ENCODE data around the gene GPR37L1.
"Not testable (repeated sequence)": the region's sequence is repeated elsewhere in the genome, so short reads cannot be mapped to it uniquely, and the experiment has no call there.

The GPR37L1 gene

DNA sequence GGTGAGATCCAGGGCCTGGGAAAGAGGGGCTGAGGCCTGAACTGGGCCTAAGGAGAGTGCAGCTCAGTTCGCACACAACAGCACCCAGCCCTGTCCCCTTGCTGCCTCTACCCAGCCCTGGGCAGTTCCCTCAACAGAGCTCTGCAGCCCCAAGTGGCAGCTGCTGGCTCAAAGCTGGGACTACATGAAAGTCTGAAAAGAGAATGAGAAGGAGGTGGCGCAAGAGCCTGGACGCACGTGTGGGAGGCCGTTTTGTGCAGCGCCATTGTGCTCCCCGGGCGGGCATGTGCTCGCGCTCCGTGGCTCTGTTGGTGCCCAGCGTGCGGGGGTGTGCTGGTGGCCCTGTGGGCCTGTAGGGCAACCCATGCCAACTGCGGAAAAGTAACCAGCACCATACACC is 10.3 kb downstream of the GPR37L1 start:
- no peak for DNase-seq (ENCODE audit: low read depth in 2 of 2, low spot score in 1 of 2)

DNA sequence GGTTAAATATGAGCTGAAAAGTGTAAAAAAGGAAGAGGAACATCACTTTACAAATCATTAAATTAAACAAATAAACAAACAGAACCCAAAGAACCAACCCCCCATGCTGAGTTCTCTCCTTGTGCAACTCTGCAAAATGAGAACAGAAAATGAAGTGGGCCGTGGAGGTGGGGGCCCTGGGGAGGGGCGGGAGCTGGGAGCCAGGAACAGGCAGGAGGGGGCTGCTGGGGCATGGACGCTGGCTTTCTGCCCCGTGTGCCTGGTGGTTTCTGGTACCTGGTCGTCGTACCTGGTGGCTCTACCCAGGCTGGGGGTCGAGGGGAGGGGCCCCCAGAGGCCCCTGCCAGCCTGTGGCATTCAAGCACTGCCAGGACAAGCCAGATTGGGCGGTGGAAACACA is 10.8 kb downstream of the GPR37L1 start:
- no peak for DNase-seq (ENCODE audit: low read depth in 2 of 2, low spot score in 1 of 2)

DNA sequence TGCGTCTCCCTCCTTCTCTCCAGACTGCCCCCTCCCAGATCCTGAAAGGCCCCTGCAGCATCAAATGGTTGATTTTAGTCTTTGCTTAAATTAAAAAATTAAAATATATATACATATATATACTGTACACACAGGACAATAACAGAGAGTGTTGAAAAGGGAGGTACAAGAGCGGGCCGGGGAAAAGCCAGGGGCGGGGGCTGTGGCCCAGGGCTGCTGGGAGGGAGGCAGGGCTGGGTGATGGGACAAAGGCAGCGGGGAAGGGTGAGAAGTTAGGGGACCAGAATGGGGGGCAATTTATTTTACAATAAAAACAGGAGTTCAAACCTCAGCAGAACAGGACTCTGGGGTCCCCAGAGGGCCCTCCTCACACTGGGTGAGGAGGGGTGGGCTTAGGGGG is 11.3 kb downstream of the GPR37L1 start:
- DNase-seq (ENCODE audit: low read depth in 2 of 2, low spot score in 1 of 2) = no peak

GRCh38 chr1:202134645-202135172 is 12.0 kb downstream of the GPR37L1 start:
- DNase-seq (ENCODE audit: low read depth in 2 of 2, low spot score in 1 of 2) = no peak

DNA sequence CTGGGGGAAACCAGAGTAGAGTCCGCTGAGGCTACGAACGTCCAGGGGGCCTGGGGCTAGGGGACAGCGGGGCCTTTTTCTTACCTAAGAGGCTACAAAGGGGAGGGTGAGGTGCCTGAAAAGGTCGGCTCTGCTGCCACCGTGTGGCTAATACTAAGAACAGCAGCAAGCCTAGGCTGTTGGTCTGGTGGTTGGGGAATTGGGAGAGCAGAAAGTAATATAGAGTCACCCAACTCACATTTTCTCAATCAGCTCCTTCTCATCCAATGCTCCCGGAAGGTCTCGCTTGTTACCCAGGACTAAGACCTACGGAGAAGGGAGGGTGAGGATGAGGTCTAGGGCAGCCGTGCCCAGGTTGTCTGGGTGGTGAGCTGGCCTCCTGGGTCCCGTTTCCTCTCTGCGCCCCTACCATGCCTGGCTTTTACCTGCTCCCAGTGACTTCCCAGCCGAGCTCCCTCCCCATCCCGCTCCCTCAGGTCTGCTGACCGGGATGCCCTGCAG is 12.6 kb downstream of the GPR37L1 start:
- DNase-seq (ENCODE audit: low read depth in 2 of 2, low spot score in 1 of 2) = no peak

DNA sequence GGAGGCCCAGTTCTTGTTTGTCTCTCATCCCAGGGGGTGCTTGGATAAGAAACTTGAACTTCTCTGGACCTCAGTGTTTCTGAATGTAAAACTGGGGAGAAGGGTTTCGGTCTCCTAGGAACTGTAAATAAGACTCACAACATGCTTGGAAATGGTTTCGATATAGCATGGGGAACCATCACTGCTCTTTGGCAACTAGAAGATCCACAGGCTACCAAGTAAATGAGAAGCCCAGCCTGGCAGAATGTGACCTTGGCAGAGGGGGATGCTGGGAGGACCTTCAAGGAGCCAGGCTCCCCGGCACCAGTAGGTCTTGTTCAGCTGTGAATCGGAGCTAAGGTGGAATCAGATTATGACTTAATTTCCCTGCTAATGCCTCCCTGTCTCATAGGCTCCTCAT is 18.1 kb downstream of the GPR37L1 start:
- DNase-seq (ENCODE audit: low read depth in 2 of 2, low spot score in 1 of 2) = no peak

GRCh38 chr1:202141468-202141867 is 18.8 kb downstream of the GPR37L1 start:
- not testable (repeated sequence) for DNase-seq (ENCODE audit: low read depth in 2 of 2, low spot score in 1 of 2)

GRCh38 chr1:202143011-202143767 is 20.5 kb downstream of the GPR37L1 start:
- no peak for DNase-seq (ENCODE audit: low read depth in 2 of 2, low spot score in 1 of 2)

DNA sequence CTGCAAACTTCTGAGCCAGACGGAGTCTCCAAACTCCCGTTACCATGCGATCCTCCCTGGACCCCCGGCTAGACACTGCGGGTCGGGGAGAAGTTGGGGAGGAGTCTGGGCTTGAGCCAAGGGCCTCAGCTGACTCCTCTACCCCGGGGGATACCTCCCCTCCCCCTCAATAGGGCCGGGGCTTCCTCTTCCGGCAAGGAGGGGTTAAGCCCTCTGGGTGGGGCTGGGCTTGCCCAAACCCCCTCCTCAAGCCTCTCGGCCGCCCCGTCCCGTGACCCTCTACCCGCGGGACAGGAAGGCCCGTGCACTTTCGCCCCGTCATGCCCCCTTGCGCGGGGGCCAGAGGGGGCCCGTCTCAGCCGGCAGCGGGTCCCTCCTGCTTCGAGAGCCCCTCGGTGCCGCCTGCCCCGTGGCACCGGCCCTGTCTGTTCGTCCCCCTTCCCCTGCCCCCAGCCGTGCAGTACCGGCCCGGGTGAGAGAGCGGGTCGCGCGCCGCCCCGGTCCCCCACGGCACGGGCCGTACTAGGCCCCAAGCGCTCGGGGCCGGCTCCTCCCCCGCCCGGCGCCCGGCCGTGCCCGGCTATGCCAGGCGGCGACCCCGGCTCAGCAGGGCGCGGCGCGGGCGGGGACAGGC is 21.2 kb downstream of the GPR37L1 start:
- DNase-seq (ENCODE audit: low read depth in 2 of 2, low spot score in 1 of 2) = no peak

DNA sequence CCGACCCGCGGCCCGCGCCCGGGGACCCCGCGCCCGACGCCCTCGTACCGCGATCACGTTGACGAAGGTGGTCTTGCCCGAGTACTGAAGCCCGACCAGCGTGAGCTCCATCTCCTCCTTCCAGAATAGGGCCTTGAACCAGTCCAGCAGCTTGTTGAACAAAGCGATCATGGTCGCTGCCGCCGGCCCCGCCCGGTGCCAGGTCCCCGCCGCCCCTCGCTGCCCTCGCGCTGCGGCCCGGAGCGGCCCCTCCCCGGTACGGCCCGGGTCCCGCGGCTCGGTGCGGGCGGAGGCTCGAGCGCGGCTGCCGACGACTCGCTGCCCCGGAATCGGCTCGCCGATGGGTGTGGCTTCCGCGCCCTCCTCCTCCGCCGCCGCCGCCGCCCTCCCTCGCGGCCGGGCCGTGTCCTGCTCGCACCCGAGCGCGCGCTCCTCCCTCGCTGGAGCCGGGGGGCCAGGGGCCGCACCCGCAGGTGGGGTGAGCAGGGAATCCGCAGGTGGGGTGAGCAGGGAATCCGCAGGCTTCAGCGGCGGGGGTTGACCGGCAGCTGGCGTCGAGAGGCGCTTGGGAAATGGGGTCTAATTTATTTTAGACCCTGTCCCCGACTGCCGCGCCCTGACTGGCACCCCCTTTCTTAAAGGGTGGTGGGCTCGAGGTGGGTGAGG is 21.8 kb downstream of the GPR37L1 start, which contains the start of gene ARL8A:
ARL8A (minus strand) TSS at position 336 of the 666 bp plus-strand sequence; CDS start at position 171, 165 bp downstream.
- DNase-seq (ENCODE audit: low read depth in 2 of 2, low spot score in 1 of 2) = no peak

DNA sequence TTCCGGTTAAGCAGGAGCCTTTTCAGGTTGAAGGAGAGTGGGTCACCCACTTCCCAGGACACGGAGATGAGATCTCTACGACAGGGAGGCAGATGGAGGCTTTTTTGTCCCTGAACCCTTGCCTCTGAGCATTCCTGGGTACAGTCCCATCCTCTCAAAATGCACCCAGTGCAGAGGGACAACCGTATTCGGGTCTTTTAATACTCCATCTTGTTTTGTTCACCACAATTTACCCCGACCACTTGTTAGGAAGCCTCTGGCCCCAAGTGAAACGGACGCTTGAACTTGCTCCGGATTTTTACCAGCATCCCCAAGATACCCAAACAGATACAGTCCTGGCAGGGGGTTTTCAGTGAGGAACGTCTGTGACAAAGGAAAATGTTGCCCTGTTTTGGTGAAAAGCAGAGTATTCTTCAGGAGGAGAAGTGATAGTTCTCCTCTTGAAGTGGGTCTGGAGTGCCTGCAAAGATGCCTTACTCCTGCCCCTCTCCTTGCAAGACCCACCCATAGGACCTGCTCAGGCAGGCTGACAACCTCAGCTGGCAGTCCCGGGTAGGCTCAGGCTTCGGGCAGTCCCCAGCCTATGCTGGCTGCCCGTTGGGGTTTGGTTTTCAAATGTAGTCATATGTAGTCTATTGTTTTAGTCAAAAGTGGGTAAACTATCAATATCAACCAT is 22.5 kb downstream of the GPR37L1 start:
- no peak for DNase-seq (ENCODE audit: low read depth in 2 of 2, low spot score in 1 of 2)

DNA sequence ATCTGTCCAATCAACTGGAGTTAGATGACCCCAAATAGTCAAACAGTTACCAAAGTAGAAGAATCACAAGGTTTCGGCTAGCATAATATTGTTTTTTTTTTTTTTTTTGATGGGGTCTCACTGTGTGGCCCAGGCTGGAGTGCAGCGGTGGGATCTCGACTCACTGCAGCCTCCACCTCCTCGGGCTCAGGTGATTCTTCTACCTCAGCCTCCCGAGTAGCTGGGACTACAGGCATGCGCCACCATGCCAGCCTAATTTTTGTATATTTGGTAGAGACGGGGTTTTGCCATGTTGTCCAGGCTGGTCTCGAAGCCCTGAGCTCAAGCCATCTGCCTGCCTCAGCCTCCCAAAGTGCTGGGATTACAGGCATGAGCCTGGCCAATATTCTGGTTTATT is 23.0 kb downstream of the GPR37L1 start:
- DNase-seq (ENCODE audit: low read depth in 2 of 2, low spot score in 1 of 2) = not testable (repeated sequence)

GRCh38 chr1:202146279-202146678 is 23.6 kb downstream of the GPR37L1 start:
- no peak for DNase-seq (ENCODE audit: low read depth in 2 of 2, low spot score in 1 of 2)

DNA sequence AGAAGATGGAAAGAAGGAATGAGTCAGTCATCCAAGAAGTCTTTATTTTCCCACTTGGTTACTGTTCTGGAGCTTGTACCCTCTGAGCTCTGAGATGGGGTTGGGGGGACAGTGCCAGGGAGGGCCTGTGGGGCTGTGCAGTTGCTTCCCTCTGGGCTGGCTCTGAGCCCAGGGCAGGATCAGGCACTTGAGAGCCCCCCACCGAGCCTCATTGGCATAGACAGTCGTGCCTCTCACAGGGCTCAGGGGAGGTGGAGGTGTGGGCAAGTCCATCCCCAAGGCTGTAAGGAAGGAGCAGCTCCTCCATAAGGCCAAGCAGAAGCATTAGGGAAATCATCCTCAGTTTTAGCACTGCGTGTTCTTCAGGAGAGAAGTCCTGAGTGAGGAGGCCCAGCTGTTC is 24.3 kb downstream of the GPR37L1 start:
- no peak for DNase-seq (ENCODE audit: low read depth in 2 of 2, low spot score in 1 of 2)

GRCh38 chr1:202148391-202148790 is 25.7 kb downstream of the GPR37L1 start:
- no peak for DNase-seq (ENCODE audit: low read depth in 2 of 2, low spot score in 1 of 2)

GRCh38 chr1:202149566-202149965 is 26.8 kb downstream of the GPR37L1 start:
- DNase-seq (ENCODE audit: low read depth in 2 of 2, low spot score in 1 of 2) = no peak

DNA sequence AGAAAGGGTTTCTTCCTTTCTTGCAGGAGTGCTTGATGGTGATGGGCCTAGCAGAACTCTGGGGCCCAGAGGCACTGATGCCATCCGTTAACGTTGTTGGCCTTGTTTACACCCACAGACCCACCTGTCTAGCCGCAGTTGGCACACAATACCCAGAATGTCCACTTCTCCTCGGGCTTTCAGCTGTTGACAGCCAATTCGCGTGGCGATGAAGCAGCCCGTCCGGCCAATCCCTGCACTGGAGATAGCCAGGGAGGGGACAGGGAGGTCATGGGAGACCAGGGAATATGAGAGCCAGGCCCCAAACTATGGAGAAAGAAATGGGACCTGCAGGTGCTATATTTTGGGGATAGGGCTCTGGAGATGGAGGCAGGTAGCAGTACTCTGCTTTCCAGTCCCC is 27.5 kb downstream of the GPR37L1 start:
- DNase-seq (ENCODE audit: low read depth in 2 of 2, low spot score in 1 of 2) = no peak

DNA sequence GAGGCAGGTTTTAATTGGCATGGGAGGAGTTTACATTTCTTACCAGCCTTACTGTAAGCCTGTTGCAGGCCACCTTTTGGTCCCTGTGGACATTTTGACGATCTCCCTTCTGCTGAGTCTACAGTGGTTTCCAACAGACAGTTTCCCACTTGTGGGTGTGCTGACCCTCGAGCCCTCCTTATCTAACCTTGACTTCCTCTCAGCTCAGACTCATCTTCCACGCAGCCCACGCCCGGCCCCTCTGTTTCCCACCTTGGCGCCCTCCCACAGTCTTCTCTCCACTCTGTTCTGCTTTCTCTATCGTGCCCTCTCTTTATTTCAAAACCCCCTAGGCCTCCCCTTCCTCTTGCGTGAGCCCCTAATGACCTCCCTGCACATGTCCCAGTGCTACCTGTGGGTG is 27.9 kb downstream of the GPR37L1 start:
- DNase-seq (ENCODE audit: low read depth in 2 of 2, low spot score in 1 of 2) = no peak

GRCh38 chr1:202151045-202151444 is 28.3 kb downstream of the GPR37L1 start:
- DNase-seq (ENCODE audit: low read depth in 2 of 2, low spot score in 1 of 2) = no peak

DNA sequence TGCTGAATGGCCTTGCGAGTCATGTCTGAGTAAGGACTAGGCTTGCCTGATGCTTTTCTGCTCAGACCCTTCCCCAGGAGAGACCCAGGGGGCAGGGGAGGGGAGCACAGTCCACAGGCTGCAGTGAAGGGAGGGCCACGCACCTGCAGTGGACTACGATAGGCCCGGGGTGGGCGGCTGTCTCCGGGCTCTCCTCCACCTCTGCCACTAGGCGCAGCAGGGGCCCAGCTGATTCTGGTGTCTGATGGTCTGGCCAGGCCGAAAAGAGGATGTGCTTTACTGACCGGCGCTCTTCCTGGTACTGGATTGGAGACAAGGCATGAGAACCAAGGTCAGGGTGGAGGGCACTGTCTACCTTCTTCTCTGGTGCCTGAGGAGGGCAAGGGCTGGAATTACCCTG is 29.7 kb downstream of the GPR37L1 start:
- DNase-seq (ENCODE audit: low read depth in 2 of 2, low spot score in 1 of 2) = no peak

- DNase-seq (ENCODE audit: low read depth in 2 of 2, low spot score in 1 of 2) = no peak
These were observed 30.6 kb downstream of the GPR37L1 start for GRCh38 chr1:202153284-202153683.

All from stimulated activated CD8-positive, alpha-beta memory T cell treated with anti-CD3 and anti-CD28 coated beads, Interleukin-4, amount 100 ng/mL, for 4 hours (primary cell).